Ectodermal cell (in vitro differentiated cells): ENCODE results near the gene NUMB.

Source experiments
- H3K27ac ChIP-seq: 2 replicates; pipeline ENCODE4 v1.7.0; 2013; ENCODE audit warnings: mild to moderate bottlenecking, low read depth, low read length; ENCODE audit not compliant: insufficient read depth, poor library complexity, severe bottlenecking
- H3K27me3 ChIP-seq: 2 replicates; pipeline ENCODE4 v1.7.0; 2013; ENCODE audit warnings: mild to moderate bottlenecking, low read length; ENCODE audit not compliant: insufficient read depth, control insufficient read depth, poor library complexity, severe bottlenecking
- H3K36me3 ChIP-seq: one replicate; pipeline ENCODE4 v1.7.0; 2013; ENCODE audit warnings: low read length; ENCODE audit not compliant: control insufficient read depth, insufficient read depth
- H3K4me1 ChIP-seq: one replicate; pipeline ENCODE4 v1.7.0; 2013; ENCODE audit warnings: low read length; ENCODE audit not compliant: control insufficient read depth, insufficient read depth
- H3K4me3 ChIP-seq: 2 replicates; pipeline ENCODE4 v1.7.0; 2013; ENCODE audit warnings: low read depth, low read length, control low read depth; ENCODE audit not compliant: insufficient read depth
- H3K9me3 ChIP-seq: 2 replicates; pipeline ENCODE4 v1.7.0; 2013; ENCODE audit warnings: mild to moderate bottlenecking, low read length, moderate library complexity; ENCODE audit not compliant: control insufficient read depth
- WGBS, 2 experiments: methylation state at CpG; one replicate each; pipeline ENCODE4 v1.1.7; 2013; ENCODE audit warnings: missing lambda C conversion rate in 2 of 2; 5-methylcytosine and 5-hydroxymethylcytosine counted together

The NUMB gene

GRCh38 chr14:73465823-73466532 lies 7.6 kb upstream of the NUMB start:
- Histone ChIP-seq H3K27ac (no peak overlapping the region), H3K4me3 (no peak overlapping the region), H3K4me1 (peaks cover 7% of the 10 kb centered on the region), H3K27me3 (no peaks in the 10 kb centered on the region), H3K9me3 (no peaks in the 10 kb centered on the region), H3K36me3 (no peaks in the 10 kb centered on the region)
- WGBS, 2 experiments = 95 to 96% methylated on average over 4 to 5 of the region's 5 CpGs

DNA sequence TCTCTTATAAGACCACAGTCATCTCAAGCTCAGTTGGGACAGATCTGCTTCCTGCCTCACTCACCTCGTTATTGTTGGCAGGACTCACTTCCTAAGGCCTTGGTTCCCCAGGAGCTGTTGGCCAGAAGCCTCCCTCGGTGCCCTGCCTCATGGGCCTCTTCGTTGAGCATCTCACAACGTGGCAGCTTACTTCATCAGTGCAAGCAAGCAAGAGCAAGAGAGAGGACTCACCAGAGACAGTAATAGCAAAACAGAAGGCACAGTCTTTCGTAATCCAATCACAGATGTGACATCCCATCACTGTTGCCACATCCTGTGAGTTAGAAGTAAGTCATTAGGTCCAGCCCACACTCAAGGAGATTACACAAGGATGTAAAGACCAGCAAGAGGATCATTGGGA lies 5.1 kb upstream of the NUMB start:
- Histone ChIP-seq H3K36me3 (no peaks in the 10 kb centered on the region), H3K9me3 (no peaks in the 10 kb centered on the region), H3K4me3 (no peak overlapping the region), H3K27ac (no peak overlapping the region), H3K27me3 (no peaks in the 10 kb centered on the region), H3K4me1 (peaks cover 7% of the 10 kb centered on the region)
- 92 to 93% methylated on average over 5 of the region's 5 CpGs for WGBS, 2 experiments

GRCh38 chr14:73462815-73463214 lies 4.5 kb upstream of the NUMB start:
- H3K36me3 ChIP-seq = no peaks in the 10 kb centered on the region
- 81 to 83% methylated on average over 4 of the region's 4 CpGs for WGBS, 2 experiments
- H3K27me3 ChIP-seq = no peaks in the 10 kb centered on the region
- H3K27ac ChIP-seq = no peak overlapping the region
- H3K4me3 ChIP-seq = no peak overlapping the region
- no peaks in the 10 kb centered on the region for H3K9me3 ChIP-seq
- H3K4me1 ChIP-seq = peaks cover 7% of the 10 kb centered on the region

- H3K27ac ChIP-seq = no peak overlapping the region
- H3K4me1 ChIP-seq = peaks cover 7% of the 10 kb centered on the region
- H3K9me3 ChIP-seq = no peaks in the 10 kb centered on the region
- no peak overlapping the region for H3K4me3 ChIP-seq
- 82 to 84% methylated on average over 6 of the region's 6 CpGs for WGBS, 2 experiments
- H3K27me3 ChIP-seq = no peaks in the 10 kb centered on the region
- no peaks in the 10 kb centered on the region for H3K36me3 ChIP-seq
Measured at GRCh38 chr14:73462048-73462715, 3.8 kb upstream of the NUMB start.

DNA sequence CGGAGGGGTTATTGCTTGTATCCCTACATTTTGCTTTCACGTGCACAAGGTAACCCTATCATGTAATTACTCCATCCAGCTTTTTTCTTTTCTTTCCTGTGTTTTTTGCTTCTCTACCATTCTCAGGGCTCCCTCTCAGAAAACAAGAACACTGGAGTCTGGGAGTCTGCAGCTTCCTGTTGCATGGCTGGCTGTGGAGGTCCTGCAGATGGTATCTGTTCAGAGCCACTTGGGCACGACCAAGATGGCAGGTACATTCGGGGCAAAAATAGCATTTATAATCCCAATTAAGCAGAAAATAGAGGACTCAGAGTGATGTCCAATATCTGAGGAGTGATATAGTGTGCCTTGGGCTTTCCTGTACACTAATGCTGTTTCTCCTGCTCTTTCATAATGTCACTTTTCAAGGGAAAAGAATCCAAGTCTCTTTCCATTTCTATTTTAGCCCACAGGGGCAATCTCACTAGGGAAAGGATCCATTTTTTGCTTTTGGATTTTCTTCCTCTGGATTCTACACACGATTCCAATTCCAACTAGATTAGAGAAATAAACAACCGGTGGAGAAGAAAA lies 3.2 kb upstream of the NUMB start:
- Histone ChIP-seq H3K27me3 (no peaks in the 10 kb centered on the region), H3K4me1 (peaks cover 13% of the 10 kb centered on the region), H3K9me3 (no peaks in the 10 kb centered on the region), H3K36me3 (no peaks in the 10 kb centered on the region), H3K27ac (no peak overlapping the region), H3K4me3 (no peak overlapping the region)
- WGBS, 2 experiments = 91 to 93% methylated on average over 6 of the region's 6 CpGs

DNA sequence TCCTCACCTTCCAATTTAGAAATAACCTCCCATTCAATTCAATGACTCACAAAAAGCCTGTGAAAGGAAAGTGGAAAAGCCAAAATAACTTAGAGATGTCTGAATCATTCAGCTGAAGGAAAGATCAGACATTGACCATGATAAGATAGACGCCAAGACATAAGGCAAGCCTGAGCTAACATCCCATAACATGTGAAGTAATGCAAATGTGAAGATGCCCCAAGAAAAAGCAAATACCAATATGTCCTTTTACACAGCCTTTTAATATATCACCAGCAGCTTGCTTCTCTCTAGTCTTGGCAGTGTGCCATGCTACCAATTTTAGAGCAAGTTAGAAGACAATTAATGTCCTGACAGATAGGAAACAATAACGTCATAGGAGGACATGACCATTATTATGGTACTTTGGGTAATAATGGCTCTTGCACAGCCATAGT lies 2.4 kb upstream of the NUMB start:
- no peaks in the 10 kb centered on the region for H3K27me3 ChIP-seq
- no peak overlapping the region for H3K4me3 ChIP-seq
- 96 to 98% methylated on average over 2 of the region's 2 CpGs for WGBS, 2 experiments
- H3K27ac ChIP-seq = no peak overlapping the region
- no peaks in the 10 kb centered on the region for H3K9me3 ChIP-seq
- no peaks in the 10 kb centered on the region for H3K36me3 ChIP-seq
- peaks cover 14% of the 10 kb centered on the region for H3K4me1 ChIP-seq

- Histone ChIP-seq H3K4me1 (peaks cover 14% of the 10 kb centered on the region), H3K4me3 (no peak overlapping the region), H3K27ac (no peak overlapping the region), H3K9me3 (no peaks in the 10 kb centered on the region), H3K36me3 (no peaks in the 10 kb centered on the region), H3K27me3 (no peaks in the 10 kb centered on the region)
- WGBS, 2 experiments = 85 to 91% methylated on average over 4 of the region's 4 CpGs
Measured at GRCh38 chr14:73459959-73460358, 1.6 kb upstream of the NUMB start.

GRCh38 chr14:73457924-73458182 lies 493 bp downstream of the NUMB start:
- Histone ChIP-seq H3K4me1 (peaks cover 14% of the 10 kb centered on the region), H3K9me3 (no peaks in the 10 kb centered on the region), H3K4me3 (peak overlapping the region; percentile 98), H3K27ac (peak overlapping the region; percentile 61), H3K36me3 (no peaks in the 10 kb centered on the region), H3K27me3 (no peaks in the 10 kb centered on the region)
- 0% methylated on average over 14 of the region's 14 CpGs for WGBS, 2 experiments

DNA sequence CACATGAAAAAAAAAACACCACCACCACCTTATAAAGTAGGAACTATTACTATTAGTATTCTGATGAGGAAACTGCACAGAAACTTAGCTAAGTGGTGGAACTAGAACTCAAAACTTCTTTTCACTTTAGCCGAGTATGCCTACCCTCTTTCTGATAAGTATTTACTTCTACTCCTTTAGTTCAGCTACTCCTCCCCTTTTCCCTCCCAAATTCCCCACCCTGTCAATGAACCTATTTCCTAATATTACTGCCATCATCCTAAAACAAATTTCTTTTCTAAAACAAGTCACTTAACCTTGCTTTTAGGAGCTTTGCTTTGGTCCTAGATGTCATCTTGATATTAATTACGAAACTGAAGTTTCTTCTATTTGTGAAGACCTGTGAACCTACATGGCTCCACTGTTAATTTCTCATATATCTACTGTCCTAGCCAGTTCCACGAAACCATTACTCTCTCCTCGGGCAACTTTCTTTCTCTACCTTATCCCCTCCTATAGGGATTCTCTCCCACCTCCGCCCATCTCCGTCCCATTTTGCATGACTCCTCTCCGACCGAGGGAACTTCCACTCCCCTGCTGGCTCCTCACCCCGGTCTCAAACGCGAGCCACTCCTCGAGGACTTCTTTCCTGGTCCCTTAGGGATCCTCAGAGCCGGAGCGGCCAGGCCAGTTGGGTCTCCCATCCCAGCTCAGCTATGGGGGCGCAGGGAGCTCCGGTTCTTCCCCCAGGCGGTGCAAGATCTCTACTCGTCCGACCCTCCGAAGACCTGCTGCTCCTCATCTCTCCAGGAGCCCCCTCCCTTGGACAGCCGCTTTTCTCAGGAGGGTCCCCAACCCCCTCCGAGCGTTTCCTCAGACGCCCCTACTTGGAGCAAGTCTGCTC lies 1.1 kb downstream of the NUMB start:
- H3K4me1 ChIP-seq = peaks cover 13% of the 10 kb centered on the region
- H3K4me3 ChIP-seq = peak overlapping the region; percentile 98
- no peaks in the 10 kb centered on the region for H3K36me3 ChIP-seq
- WGBS, 2 experiments = 5 to 6% methylated on average over 24 of the region's 24 CpGs
- no peaks in the 10 kb centered on the region for H3K9me3 ChIP-seq
- no peak overlapping the region for H3K27ac ChIP-seq
- no peaks in the 10 kb centered on the region for H3K27me3 ChIP-seq

GRCh38 chr14:73455294-73455693 lies 3.1 kb downstream of the NUMB start:
- Histone ChIP-seq H3K27ac (no peak overlapping the region), H3K9me3 (no peaks in the 10 kb centered on the region), H3K36me3 (no peaks in the 10 kb centered on the region), H3K4me1 (peaks cover 7% of the 10 kb centered on the region), H3K4me3 (no peak overlapping the region), H3K27me3 (no peaks in the 10 kb centered on the region)
- 95% methylated on average over 2 of the region's 2 CpGs for WGBS, 2 experiments
